Subcutaneous adipose tissue (tissue), 4 donors: Measurements from ENCODE around the gene TSC22D1. TPM values are rescaled to one million over a fixed set of nuclear protein-coding genes. Genes with fewer than 3 reads are reported as not detected.

Experiments
- total RNA-seq, 4 donors: library from RNA; depleted of rRNA; stranded (reverse); fragments of >200 nt; gene quantifications; one replicate each; pipeline ENCODE4 v1.1.0, GENCODE V29; 2016
- TF ChIP-seq, protein P1 (sequence below): fragments of 450-650 bp; IDR thresholded peaks from one replicate; pipeline ENCODE4 v1.5.1; 2016; ENCODE audit warnings: low read depth, mild to moderate bottlenecking, control low read depth, antibody characterized with exemption, moderate library complexity

Gene TSC22D1
- total RNA-seq, 4 donors from 2014 or later: 77.0 to 182 (median 92.1) TPM

DNA sequence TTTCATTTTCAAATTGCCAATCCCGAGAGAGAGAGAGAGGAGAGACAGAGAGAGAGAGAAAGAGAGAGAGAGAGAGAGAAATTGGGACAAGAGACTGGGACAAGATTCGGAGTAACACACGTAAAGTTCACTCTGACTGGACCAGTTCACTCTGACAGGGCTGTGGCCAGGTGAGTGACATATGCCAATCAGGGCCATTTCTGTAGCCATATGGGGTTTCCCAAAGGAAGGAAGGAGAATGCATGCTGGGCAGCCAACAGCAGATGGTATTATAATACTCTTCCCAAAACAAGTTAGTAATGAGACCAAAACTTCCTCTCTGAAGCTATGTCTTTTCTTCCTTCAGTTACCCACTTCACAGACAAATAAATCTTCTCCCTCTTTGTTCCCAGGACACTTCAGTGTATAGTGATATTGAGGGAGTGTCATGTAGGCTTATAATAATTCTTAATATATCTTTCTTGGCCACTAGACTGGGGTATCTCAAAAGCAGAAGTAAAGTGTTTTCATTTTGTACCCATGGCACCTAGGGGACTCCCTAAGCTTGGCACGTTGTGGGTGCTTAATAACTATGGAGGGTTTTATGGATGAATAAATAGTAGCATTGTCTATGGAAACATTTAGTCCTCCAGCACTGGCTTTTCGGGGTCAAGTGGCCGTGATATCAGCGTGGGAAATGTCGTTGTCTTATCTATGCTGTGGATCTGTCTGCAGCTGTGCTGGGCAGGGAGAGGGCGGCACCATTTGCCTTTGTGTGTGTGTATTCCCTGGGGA lies 150.9 kb downstream of the TSC22D1 start:
- TF ChIP-seq, protein P1, sequence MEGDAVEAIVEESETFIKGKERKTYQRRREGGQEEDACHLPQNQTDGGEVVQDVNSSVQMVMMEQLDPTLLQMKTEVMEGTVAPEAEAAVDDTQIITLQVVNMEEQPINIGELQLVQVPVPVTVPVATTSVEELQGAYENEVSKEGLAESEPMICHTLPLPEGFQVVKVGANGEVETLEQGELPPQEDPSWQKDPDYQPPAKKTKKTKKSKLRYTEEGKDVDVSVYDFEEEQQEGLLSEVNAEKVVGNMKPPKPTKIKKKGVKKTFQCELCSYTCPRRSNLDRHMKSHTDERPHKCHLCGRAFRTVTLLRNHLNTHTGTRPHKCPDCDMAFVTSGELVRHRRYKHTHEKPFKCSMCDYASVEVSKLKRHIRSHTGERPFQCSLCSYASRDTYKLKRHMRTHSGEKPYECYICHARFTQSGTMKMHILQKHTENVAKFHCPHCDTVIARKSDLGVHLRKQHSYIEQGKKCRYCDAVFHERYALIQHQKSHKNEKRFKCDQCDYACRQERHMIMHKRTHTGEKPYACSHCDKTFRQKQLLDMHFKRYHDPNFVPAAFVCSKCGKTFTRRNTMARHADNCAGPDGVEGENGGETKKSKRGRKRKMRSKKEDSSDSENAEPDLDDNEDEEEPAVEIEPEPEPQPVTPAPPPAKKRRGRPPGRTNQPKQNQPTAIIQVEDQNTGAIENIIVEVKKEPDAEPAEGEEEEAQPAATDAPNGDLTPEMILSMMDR: no peak

DNA sequence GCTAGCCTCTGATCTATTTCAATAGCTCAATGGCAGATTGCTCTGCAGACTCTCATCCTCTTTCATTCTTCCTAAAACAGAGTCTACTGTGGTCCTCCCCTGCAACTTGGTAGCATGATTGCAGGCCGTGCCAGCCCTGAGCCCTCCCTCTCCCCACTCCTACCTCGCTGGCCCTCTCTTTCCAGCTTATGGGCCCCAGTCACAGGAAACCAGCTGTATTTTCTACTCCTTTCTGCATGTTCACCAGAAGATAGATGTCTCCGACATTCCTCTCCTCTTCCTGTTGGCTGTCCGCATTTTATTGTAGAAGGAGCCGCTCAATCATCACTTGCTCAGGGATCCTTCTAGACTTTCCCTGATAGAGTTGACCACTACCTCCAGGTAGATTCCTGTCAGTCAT lies 152.3 kb downstream of the TSC22D1 start:
- TF ChIP-seq, protein P1: no peak

DNA sequence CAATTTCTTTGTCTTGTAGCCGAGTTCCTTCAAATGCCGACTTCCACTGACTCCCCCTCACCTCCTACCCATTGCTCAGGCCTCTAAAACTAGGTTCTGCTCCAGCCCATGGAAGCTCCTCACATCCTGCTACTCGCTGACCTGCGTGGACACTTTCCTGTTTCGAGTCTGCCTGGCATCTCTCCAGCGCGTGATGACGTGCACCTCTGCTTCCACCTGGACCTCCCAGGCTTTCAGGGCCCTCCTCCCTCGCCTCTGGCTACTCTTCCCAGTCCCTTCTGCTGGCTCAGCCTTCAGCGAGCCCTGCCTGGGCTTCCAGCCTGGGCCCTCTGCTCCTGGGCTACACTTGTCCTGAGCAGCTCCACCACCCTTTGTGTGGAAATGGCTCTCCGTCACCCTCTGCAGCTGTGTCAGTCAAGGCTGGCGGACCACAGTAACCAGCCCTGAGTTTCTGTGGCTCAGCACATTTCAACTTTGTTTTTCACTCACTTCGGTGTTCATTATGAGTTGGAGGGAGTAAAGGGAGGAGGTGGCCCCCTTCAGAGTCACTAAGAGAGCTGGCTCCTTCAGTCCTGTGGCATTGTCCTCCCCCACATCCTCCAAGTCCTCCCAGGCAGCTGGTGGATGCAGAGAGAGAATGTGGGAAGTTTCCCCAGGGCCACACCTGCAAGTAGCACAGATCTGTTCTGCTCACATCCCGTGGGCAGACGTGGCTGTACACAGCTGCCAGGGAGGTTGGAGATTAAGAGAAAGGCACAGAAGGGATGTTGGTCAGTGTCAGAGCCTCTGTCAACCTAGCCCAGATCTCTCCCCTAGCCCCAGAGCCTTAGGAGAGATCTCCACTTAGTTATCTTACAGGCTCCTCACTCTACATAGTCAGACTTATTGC lies 153.1 kb downstream of the TSC22D1 start:
- TF ChIP-seq, protein P1: no peak

DNA sequence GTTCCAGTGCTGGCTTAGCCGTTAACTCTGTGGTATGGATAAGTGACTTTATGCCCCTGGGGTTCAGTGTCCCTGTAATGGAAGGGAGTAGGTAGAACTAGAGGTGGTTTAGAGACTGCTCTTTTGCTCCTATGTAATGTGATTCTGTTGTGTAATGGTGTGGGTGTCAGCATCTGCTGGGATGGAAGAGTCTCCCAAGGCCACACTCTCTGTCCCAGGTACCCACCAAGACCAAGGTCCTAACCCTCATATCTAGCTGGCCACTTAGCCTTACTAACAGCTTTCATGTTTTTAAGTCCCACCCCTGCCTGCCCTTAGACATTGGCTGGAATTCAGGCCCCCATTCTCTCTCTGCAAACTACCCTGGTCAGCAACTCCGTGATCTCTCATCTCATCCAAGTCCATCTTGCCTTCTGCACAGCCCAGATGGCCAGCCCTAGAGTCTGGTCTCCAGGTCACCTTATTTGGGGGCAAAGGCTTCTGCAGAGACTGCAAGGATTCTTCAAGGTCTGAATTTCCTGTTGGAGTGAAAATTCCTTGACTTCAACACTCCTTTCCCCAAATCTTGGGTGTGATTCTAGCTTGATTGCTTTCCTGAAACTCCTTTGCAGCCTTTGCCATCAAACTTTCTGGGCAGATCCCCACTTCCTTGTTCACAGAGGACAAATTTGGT lies 154.1 kb downstream of the TSC22D1 start:
- TF ChIP-seq, protein P1: no peak

DNA sequence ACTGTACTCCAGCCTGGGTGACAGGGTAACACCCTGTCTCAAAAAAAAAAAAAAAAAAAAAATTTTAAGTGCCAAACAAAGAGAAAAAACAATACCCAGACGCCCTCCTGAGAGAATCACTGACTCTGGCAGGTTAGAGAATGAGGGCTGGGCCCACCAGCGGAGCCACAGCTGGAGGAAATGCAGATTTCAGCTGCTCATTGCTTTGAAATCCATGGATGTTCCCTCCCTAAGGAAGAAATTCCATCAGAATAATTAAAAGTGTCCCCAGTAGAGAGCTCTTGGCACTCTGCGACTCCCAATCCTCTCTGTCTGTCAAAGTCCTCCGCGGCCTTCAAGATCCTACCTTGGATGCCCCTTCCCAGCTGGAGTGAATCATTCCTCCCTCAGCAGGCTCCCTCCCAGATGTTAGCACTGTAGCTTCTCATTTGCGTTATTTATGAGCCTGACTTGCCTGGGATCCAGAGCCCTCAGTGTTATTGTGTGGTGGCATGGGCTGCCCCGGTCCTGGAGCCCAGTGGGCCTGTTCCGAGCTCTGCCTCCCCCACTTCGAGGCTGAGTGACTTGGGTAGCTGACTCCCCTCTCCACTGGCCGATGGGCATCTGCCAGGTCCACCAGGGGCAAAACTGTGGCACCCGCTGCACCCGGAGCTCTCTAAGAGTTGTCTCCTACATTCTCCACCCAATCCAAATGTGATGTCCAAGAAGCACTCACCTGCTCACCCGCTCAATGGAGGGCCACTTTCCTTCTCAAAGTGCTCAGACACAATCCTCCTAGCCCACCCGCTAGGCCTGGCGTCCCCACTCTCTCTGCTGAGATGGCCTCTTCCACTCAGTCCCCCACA lies 155.5 kb downstream of the TSC22D1 start:
- TF ChIP-seq, protein P1: no peak

DNA sequence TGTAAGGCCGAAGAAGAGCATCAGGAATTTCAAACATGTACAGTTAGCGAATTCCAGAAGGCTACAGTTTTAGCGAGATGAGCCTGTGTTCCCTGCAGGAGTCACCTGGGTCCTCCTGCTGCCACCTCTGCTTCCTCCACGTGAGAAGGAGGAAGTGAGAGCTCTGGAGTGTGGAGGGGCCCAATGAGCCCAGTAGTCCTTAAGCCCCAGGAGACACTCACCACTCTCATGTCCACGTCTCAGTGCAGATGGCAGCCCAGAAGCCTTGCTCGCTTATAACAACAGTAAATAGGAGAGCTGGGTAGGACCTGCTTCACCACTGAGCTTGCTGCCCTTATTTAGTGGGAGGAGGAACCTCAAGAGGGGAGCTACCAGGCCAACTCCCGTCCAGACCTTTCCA lies 158.3 kb downstream of the TSC22D1 start:
- TF ChIP-seq, protein P1: no peak
